Measurements from ENCODE around the gene KCNJ14.
A peak's percentile ranks its signal among the peaks of the same experiment; 100 is the strongest.

KCNJ14 gene

GRCh38 chr19:48509467-48510194 is 54.3 kb downstream of the KCNJ14 start:
- peak in 1 of 4 experiments; percentile 35 for DNase-seq

DNA sequence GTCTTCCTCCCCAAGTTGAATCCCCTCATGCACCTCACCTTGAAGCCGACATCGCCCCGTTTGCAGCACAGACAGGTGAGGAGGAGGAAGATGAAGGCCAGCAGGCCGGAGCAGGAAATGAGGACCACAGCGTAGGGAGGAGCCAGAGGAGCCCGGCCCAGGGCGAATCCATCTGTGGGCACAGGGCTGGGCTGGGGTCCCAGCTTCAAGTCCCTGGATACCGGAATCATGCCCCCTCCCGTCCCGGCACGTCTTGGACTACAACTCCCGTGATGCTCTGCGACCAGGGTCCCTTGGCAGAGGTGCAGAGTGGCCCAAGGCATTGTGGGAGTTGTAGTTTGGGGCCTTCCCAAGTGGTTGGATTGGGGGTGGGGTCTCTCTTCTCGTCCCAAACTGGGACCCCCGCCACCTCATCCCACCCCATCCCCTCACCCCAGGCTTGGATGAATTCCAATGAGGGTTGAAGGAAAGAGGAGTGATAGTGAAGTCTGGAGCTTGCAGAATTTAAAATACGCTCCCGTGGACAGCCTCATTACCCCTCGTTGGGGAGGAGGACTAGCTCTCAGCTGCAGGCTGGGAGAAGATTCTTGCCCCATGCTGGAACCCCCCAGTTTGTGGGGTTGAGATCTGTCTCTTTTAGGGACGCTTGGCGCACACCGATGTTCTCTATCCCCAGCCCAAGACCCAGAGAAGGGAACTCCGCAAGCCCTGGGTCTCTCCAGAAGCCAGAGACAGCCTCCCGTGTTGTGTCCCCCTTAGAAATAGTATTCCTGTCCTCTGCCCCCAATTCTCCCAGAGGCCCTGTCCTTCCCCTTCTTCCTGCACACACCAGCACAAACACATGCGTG is 55.3 kb downstream of the KCNJ14 start:
- DNase-seq = peak; percentile 57 to 78 (median 64)

DNA sequence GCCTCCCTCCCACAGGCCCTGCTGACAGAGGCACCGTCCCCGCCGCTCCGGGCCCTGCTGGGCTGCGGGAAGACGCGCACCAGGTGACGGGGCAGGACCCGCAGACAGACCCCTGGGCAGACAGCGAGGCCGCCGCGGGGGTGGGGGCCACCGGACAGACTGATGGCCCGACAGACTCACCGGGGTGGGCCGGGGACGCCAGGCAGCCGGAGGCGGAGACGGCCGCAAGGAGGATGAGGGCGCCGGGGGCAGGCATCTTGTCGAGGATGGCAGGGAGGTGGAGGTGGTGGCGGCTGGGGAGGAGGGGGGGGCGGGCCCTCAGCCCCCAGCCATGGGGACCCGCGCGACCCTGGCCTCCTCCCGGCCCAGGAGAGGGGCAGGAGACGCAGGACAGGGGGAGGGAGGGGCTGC is 56.0 kb downstream of the KCNJ14 start:
- DNase-seq = no peak

GRCh38 chr19:48511800-48512503 is 56.6 kb downstream of the KCNJ14 start, which contains the start of gene LMTK3:
LMTK3 (minus strand) TSS chr19:48511835; CDS start chr19:48511576, 259 bp downstream.
- no peak for DNase-seq

DNA sequence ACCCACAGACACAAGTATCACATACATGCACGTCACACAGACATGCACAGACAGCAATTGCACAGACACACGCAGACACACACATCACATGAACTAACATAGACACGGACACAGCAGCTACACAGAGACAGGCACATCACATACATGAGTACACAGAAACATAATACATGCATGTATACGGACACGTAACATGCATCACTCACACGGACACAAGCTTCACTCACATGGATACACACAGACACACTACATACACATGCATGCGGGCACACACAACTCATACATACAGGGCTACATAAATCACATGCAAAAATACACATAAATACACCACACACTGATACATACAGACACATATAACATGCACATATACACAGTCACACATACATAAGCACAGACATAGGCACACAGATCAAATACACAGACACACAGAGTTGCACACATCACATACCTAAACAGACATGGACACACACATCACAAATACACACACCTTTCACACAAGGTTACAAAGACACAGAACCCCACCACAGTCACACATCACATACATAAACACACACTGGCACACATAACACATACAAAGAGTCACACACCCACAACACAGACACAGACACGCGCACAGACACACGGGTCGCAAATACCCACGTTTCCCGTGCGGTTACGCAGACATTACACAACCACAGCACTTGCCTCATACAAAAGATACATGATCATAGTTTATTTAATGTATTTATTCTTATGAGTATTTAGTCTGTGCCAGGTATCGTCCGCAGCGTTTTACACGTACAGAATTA is 57.3 kb downstream of the KCNJ14 start:
- DNase-seq = peak; percentile 34 to 50 (median 36)

GRCh38 chr19:48513289-48514122 is 58.1 kb downstream of the KCNJ14 start:
- DNase-seq = peak; percentile 58 to 76 (median 68)

GRCh38 chr19:48514123-48514458 is 58.7 kb downstream of the KCNJ14 start:
- DNase-seq = no peak

DNA sequence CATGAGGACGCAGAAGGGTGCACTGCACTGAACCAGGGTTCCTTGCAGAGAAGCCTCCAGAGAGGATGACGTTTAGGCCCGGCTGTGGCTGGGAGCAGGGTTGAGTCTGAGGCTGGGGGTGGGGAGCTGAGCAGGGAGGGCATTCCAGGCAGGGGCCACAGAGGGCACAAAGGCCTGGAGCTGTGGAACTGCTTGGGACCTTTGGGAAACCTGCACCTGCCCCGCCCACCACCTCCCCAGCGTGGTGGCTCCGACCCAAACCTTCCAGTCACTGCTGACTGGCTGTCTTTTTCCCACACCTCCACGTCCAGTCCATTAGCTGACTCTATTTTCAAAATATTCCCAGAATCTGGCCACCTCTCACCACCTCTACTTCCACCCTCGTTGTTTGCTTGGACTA is 61.2 kb downstream of the KCNJ14 start:
- DNase-seq = no peak

Data from suppressor macrophage (primary cell).